Vagina (tissue), 2 donors: ENCODE data around the gene BCL11A.

Experiments
- CTCF ChIP-seq, 3 experiments: fragments of 450-650 bp in 2 of 3; fragments of 200-600 bp in 1 of 3; sonication (generic) in 1 of 3; IDR thresholded peaks; one replicate each; pipeline ENCODE4 v1.5.1; 2017 to 2019; ENCODE audit warnings: antibody characterized with exemption in 3 of 3, mild to moderate bottlenecking in 2 of 3, moderate library complexity in 2 of 3
- POLR2A ChIP-seq, 2 donors: fragments of 450-650 bp; IDR thresholded peaks; one replicate each; pipeline ENCODE4 v1.6.1; 2017; ENCODE audit warnings: antibody characterized with exemption in 2 of 2, mild to moderate bottlenecking in 2 of 2, moderate library complexity in 2 of 2
- POLR2AphosphoS5 ChIP-seq, 2 donors: sonication (generic); formaldehyde crosslinking; IDR thresholded peaks; one replicate each; pipeline ENCODE4 v1.9.0; 2017; ENCODE audit warnings: antibody characterized with exemption in 2 of 2, mild to moderate bottlenecking in 2 of 2, low read depth in 1 of 2; ENCODE audit not compliant: insufficient read depth in 1 of 2

GRCh38 chr2:60595953-60596352 is 42.5 kb upstream of the BCL11A start:
- TF ChIP-seq POLR2A (IDR thresholded peaks at IDR 0.05), result no peak
- TF ChIP-seq CTCF (IDR thresholded peaks at IDR 0.05), result no peak
- no peak for TF ChIP-seq POLR2AphosphoS5 (IDR thresholded peaks at IDR 0.05; ENCODE audit: insufficient read depth in 1 of 2, low read depth in 1 of 2)
